Vagina (tissue), 2 donors: ENCODE measurements around the gene MEGF6. TPM values are rescaled to one million over a fixed set of nuclear protein-coding genes. Genes with fewer than 3 reads are reported as not detected.

ENCODE experiments used
- DNase-seq, 2 donors: peaks; one replicate each; pipeline ENCODE4 v3.0.0-alpha.2; 2017; ENCODE audit errors: extremely low spot score in 2 of 2
- H3K27ac ChIP-seq: fragments of 200-600 bp; sonication (generic); one replicate; pipeline ENCODE4 v1.5.1; 2019
- H3K27me3 ChIP-seq: fragments of 200-600 bp; sonication (generic); one replicate; pipeline ENCODE4 v1.5.1; 2019
- H3K36me3 ChIP-seq, 2 donors: fragments of 200-600 bp; sonication (generic); one replicate each; pipeline ENCODE4 v1.5.1; 2017 to 2019
- H3K4me1 ChIP-seq: fragments of 200-600 bp; sonication (generic); one replicate; pipeline ENCODE4 v1.5.1; 2019
- H3K4me3 ChIP-seq, 2 donors: fragments of 200-600 bp; sonication (generic); 1 replicate in 1 of 2; 2 replicates in 1 of 2; pipeline ENCODE4 v1.5.1; 2016 to 2019
- H3K9me3 ChIP-seq: fragments of 200-600 bp; sonication (generic); one replicate; pipeline ENCODE4 v1.5.1; 2019
- POLR2A ChIP-seq, 2 donors: fragments of 450-650 bp; IDR thresholded peaks; one replicate each; pipeline ENCODE4 v1.6.1; 2017; ENCODE audit warnings: antibody characterized with exemption in 2 of 2, mild to moderate bottlenecking in 2 of 2, moderate library complexity in 2 of 2
- POLR2AphosphoS5 ChIP-seq, 2 donors: sonication (generic); formaldehyde crosslinking; IDR thresholded peaks; one replicate each; pipeline ENCODE4 v1.9.0; 2017; ENCODE audit warnings: antibody characterized with exemption in 2 of 2, mild to moderate bottlenecking in 2 of 2, low read depth in 1 of 2; ENCODE audit not compliant: insufficient read depth in 1 of 2
- intact Hi-C: fragments of 100-400 bp; cut with DNase I; formaldehyde crosslinking; loops from one replicate; pipeline ENCODE4 v1.15.1; 2023
- total RNA-seq: library from RNA; depleted of rRNA; stranded (reverse); fragments of >200 nt; gene quantifications from one replicate; pipeline ENCODE4 v1.2.3, GENCODE V29; 2016
- TF ChIP-seq, protein P1 (sequence below), 3 experiments: fragments of 450-650 bp in 2 of 3; fragments of 200-600 bp in 1 of 3; sonication (generic) in 1 of 3; IDR thresholded peaks; one replicate each; pipeline ENCODE4 v1.5.1; 2017 to 2019; ENCODE audit warnings: antibody characterized with exemption in 3 of 3, mild to moderate bottlenecking in 2 of 3, moderate library complexity in 2 of 3

Gene MEGF6
- total RNA-seq, 1 donor from 2014 or later = 37.6 TPM

- H3K9me3 ChIP-seq = no peaks in the 10 kb centered on the region
- intact Hi-C loops = no loop called here
- DNase-seq = no peak
- peaks cover 30% of the 10 kb centered on the region for H3K4me1 ChIP-seq
- no peak overlapping the region for H3K4me3 ChIP-seq
- H3K36me3 ChIP-seq = no peaks in the 10 kb centered on the region
- peaks cover 5% of the 10 kb centered on the region for H3K27me3 ChIP-seq
- H3K27ac ChIP-seq = no peak overlapping the region
- TF ChIP-seq POLR2AphosphoS5 (IDR thresholded peaks at IDR 0.05; ENCODE audit: insufficient read depth in 1 of 2, low read depth in 1 of 2) = no peak
- no peak for TF ChIP-seq POLR2A (IDR thresholded peaks at IDR 0.05)
- TF ChIP-seq, protein P1, sequence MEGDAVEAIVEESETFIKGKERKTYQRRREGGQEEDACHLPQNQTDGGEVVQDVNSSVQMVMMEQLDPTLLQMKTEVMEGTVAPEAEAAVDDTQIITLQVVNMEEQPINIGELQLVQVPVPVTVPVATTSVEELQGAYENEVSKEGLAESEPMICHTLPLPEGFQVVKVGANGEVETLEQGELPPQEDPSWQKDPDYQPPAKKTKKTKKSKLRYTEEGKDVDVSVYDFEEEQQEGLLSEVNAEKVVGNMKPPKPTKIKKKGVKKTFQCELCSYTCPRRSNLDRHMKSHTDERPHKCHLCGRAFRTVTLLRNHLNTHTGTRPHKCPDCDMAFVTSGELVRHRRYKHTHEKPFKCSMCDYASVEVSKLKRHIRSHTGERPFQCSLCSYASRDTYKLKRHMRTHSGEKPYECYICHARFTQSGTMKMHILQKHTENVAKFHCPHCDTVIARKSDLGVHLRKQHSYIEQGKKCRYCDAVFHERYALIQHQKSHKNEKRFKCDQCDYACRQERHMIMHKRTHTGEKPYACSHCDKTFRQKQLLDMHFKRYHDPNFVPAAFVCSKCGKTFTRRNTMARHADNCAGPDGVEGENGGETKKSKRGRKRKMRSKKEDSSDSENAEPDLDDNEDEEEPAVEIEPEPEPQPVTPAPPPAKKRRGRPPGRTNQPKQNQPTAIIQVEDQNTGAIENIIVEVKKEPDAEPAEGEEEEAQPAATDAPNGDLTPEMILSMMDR (IDR thresholded peaks at IDR 0.05) = no peak
Observed at GRCh38 chr1:3609016-3609768, 2.1 kb downstream of the MEGF6 start.

DNA sequence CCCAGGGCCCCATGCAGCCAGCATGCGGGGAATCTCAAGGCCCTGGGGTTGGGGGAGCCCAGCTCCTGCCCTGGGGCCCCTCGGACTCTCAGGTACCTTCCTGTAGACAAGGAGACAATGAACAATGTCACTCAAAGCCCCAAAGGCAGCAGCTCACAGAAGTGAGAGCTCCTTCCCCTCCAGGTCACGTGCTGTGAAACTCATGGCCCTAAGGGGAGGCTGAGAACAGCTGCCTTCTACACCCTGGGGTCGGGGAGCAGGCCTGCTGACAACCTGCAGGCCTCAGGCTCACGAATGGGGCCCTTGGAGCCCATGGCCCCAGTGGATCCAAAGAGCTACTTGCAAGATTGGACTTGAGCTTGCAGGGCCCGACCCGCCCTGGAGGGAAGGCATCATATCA lies 3.2 kb downstream of the MEGF6 start:
- Histone ChIP-seq H3K27me3 (peaks cover 5% of the 10 kb centered on the region), H3K9me3 (no peaks in the 10 kb centered on the region), H3K4me1 (peaks cover 30% of the 10 kb centered on the region), H3K36me3 (no peaks in the 10 kb centered on the region), H3K27ac (no peak overlapping the region), H3K4me3 (no peak overlapping the region)
- intact Hi-C loops = no loop called here
- DNase-seq = no peak
- TF ChIP-seq POLR2A (IDR thresholded peaks at IDR 0.05) = no peak
- TF ChIP-seq, protein P1 (IDR thresholded peaks at IDR 0.05) = no peak
- TF ChIP-seq POLR2AphosphoS5 (IDR thresholded peaks at IDR 0.05; ENCODE audit: insufficient read depth in 1 of 2, low read depth in 1 of 2) = no peak

DNA sequence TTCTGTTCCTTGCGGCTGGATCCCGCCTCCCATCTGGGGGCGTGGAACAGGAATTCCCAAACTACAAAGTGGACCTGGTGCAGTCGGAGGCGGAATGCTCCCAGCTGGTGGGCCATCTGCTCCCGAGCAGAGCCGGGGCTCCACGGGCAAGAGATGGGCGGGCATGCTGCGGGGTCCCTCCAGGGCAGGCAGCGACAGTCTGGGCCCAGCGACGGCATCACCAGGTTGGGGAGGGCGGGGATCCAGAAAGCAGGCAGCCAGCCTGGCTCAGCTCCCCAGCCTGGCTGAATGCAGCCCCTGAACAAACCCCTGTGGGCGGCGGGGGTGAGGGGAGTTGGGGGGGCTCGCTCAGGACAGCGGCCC lies 3.6 kb downstream of the MEGF6 start:
- Histone ChIP-seq H3K4me3 (no peak overlapping the region), H3K27me3 (peaks cover 5% of the 10 kb centered on the region), H3K9me3 (no peaks in the 10 kb centered on the region), H3K36me3 (no peaks in the 10 kb centered on the region), H3K27ac (no peak overlapping the region), H3K4me1 (peaks cover 30% of the 10 kb centered on the region)
- no peak for TF ChIP-seq POLR2AphosphoS5 (IDR thresholded peaks at IDR 0.05; ENCODE audit: insufficient read depth in 1 of 2, low read depth in 1 of 2)
- TF ChIP-seq, protein P1 (IDR thresholded peaks at IDR 0.05) = no peak
- no peak for TF ChIP-seq POLR2A (IDR thresholded peaks at IDR 0.05)
- no peak for DNase-seq
- intact Hi-C loops = no loop called here

GRCh38 chr1:3606779-3607702 lies 4.3 kb downstream of the MEGF6 start:
- intact Hi-C loops = no loop called here
- H3K4me1 ChIP-seq = peaks cover 30% of the 10 kb centered on the region
- no peak overlapping the region for H3K4me3 ChIP-seq
- no peak overlapping the region for H3K27ac ChIP-seq
- no peaks in the 10 kb centered on the region for H3K9me3 ChIP-seq
- H3K27me3 ChIP-seq = peaks cover 5% of the 10 kb centered on the region
- H3K36me3 ChIP-seq = no peaks in the 10 kb centered on the region
- TF ChIP-seq, protein P1 (IDR thresholded peaks at IDR 0.05) = no peak
- TF ChIP-seq POLR2AphosphoS5 (IDR thresholded peaks at IDR 0.05; ENCODE audit: insufficient read depth in 1 of 2, low read depth in 1 of 2) = no peak
- no peak for TF ChIP-seq POLR2A (IDR thresholded peaks at IDR 0.05)
- no peak for DNase-seq
